Left renal pelvis (tissue), 4 donors: ENCODE results near the gene ENC1. TPM values are rescaled to one million over a fixed set of nuclear protein-coding genes. Genes with fewer than 3 reads are reported as not detected.

ENCODE experiments used
- polyA plus RNA-seq, 4 donors: library from polyadenylated mRNA; unstranded; fragments of 120-200 nt; gene quantifications; one replicate each; pipeline ENCODE4 v1.2.1, GENCODE V29; 2013; ENCODE audit not compliant: insufficient read length in 4 of 4

The ENC1 gene
- polyA plus RNA-seq, 4 donors, result 35.7 to 77.6 (median 72.8) TPM

Other genes with a start within 250 kb of the ENC1 start
- 100 to 1,000 TPM; 101 to 149 (median 122) TPM for gene HEXB, start 44.5 kb upstream of the ENC1 start, polyA plus RNA-seq
- gene GFM2, start 126.4 kb upstream of the ENC1 start, polyA plus RNA-seq, result 10 to 100 TPM; 31.9 to 55.8 (median 53.5) TPM
- 100 to 1,000 TPM; 204 to 352 (median 230) TPM for gene NSA2, start 126.5 kb upstream of the ENC1 start, polyA plus RNA-seq
- 10 to 100 TPM in 3 of 4 donors, 1 to 10 TPM in 1; 1.5 to 24.8 (median 17.1) TPM for gene FAM169A, start 225.7 kb upstream of the ENC1 start, polyA plus RNA-seq